Upper lobe of right lung (tissue), 1 donor: ENCODE measurements around the gene FYN. TPM values are rescaled to one million over a fixed set of nuclear protein-coding genes. Genes with fewer than 3 reads are reported as not detected.
A peak's percentile ranks its signal among the peaks of the same experiment; 100 is the strongest.

ENCODE experiments used
- ATAC-seq: fragments of 200-7000 bp; cut with Tn5 transposase; one replicate; pipeline ENCODE4 v1.9.1; 2020; ENCODE audit warnings: mild to moderate bottlenecking, moderate library complexity
- DNase-seq: peaks from one replicate; pipeline ENCODE4 v3.0.0-alpha.2; 2020
- H3K27ac ChIP-seq: fragments of 200-600 bp; one replicate; pipeline ENCODE4 v1.8.0; 2022
- H3K27me3 ChIP-seq: fragments of 200-600 bp; one replicate; pipeline ENCODE4 v1.8.0; 2022; ENCODE audit warnings: mild to moderate bottlenecking
- H3K36me3 ChIP-seq: fragments of 200-600 bp; one replicate; pipeline ENCODE4 v1.8.0; 2022
- H3K4me1 ChIP-seq: fragments of 200-600 bp; one replicate; pipeline ENCODE4 v1.8.0; 2022
- H3K4me3 ChIP-seq: fragments of 200-600 bp; one replicate; pipeline ENCODE4 v1.8.0; 2022; ENCODE audit warnings: mild to moderate bottlenecking
- H3K9me3 ChIP-seq: fragments of 200-600 bp; one replicate; pipeline ENCODE4 v1.8.0; 2022
- intact Hi-C: fragments of 100-400 bp; cut with DNase I; formaldehyde crosslinking; loops from one replicate; pipeline ENCODE4 v1.11.0; 2022
- total RNA-seq: library from RNA; stranded (reverse); fragmentation: NEBNext Ultra II Directional; extraction: Animal tissue kit (Norgen Biotek cat#: 25700); gene quantifications from one replicate; pipeline ENCODE4 v1.2.1, GENCODE V29; 2021
- TF ChIP-seq, protein P1 (sequence below): fragments of 200-600 bp; IDR thresholded peaks from one replicate; pipeline ENCODE4 v1.8.0; 2022; ENCODE audit warnings: antibody characterized with exemption
- donor health status: DM: no; HTN: yes; CAD: no; lungs with severe emphysema.

FYN gene
- total RNA-seq, 1 donor from 2014 or later: 115 TPM

DNA sequence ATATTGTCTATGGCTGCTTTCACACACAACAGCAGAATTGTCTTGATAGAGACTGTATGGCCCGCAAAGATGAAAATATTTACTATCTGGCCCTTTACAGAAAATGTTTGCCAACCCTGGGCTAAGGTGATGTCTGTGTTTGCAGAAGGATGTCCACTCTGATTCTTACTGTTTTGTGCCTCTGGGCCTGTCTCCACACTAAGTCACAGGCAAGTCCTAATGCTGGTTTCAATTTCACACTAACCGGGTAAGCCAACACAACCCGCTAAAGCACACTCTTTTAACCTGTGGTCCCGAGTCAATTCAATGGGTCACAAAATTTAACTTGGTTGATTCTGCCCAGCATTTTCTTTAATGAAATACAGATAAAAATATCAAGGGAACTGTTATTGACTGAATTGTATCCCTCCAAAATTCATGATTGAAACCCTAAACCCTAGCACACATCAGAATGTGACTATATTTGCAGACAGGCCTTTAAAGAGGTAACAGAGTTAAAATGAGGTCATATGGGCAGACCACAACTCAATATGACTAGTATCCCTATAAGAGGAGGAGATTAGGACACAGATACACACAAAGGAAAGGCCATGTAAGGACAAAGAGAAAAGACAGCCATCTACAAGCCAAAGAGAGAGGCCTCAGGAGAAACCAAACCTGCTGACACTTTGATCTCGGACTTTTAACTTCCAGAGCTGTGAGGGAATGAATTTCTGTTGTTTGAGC, 78.4 kb downstream of the FYN start:
- Histone ChIP-seq H3K27me3 (no peaks in the 10 kb centered on the region), H3K9me3 (no peaks in the 10 kb centered on the region), H3K36me3 (no peaks in the 10 kb centered on the region), H3K27ac (no peak overlapping the region), H3K4me1 (no peaks in the 10 kb centered on the region), H3K4me3 (no peak overlapping the region)
- DNase-seq (no peak), ATAC-seq (no peak)
- TF ChIP-seq, protein P1, sequence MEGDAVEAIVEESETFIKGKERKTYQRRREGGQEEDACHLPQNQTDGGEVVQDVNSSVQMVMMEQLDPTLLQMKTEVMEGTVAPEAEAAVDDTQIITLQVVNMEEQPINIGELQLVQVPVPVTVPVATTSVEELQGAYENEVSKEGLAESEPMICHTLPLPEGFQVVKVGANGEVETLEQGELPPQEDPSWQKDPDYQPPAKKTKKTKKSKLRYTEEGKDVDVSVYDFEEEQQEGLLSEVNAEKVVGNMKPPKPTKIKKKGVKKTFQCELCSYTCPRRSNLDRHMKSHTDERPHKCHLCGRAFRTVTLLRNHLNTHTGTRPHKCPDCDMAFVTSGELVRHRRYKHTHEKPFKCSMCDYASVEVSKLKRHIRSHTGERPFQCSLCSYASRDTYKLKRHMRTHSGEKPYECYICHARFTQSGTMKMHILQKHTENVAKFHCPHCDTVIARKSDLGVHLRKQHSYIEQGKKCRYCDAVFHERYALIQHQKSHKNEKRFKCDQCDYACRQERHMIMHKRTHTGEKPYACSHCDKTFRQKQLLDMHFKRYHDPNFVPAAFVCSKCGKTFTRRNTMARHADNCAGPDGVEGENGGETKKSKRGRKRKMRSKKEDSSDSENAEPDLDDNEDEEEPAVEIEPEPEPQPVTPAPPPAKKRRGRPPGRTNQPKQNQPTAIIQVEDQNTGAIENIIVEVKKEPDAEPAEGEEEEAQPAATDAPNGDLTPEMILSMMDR: no peak
- intact Hi-C loops: no loop called here

DNA sequence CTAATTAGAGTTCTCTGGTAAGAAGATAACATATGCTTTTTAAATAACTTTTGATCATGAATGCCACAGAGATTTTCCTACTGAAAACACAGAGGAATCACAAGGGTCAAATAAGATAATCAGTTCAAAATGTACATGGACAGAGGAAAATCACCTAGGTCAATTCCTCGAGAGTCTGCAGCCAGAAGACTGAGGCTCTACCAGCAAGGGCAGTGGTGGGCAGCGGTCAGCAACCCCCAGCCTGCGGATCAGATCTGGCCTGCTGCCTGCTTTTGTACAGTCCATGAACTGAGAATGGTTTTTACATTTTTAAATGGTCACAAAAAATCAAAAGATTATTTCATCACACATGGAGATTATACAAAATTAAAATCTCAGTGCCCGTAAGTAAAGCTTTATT, 79.0 kb downstream of the FYN start:
- TF ChIP-seq, protein P1: no peak
- H3K36me3 ChIP-seq: no peaks in the 10 kb centered on the region
- no peaks in the 10 kb centered on the region for H3K27me3 ChIP-seq
- ATAC-seq (no peak), DNase-seq (no peak)
- H3K9me3 ChIP-seq: no peaks in the 10 kb centered on the region
- intact Hi-C loops: no loop called here
- peaks cover 4% of the 10 kb centered on the region for H3K4me1 ChIP-seq
- H3K4me3 ChIP-seq: no peak overlapping the region
- H3K27ac ChIP-seq: no peak overlapping the region

DNA sequence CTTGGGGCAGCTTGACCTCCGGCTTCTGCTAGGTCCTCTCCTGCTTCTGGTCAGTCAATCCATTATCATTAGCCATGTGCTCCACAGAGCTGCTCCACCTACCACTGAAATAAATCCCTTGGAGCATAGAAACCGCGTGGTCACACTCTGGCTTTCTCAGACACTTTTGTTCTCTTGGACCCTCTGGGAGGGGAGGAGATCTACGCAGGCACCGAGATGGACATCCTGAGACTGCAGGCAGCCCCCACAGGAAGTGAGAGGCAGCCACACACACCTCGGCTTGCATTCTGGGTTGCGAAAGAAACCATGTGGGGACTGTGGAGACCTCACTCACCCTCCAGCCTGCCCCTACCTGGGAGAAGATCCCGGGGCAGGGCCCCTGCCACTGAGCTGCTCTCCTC, 79.5 kb downstream of the FYN start:
- intact Hi-C loops: no loop called here
- Histone ChIP-seq H3K4me3 (peak overlapping the region; percentile 23), H3K4me1 (peaks cover 8% of the 10 kb centered on the region), H3K27me3 (no peaks in the 10 kb centered on the region), H3K27ac (no peak overlapping the region), H3K36me3 (no peaks in the 10 kb centered on the region), H3K9me3 (no peaks in the 10 kb centered on the region)
- ATAC-seq (peak; percentile 53), DNase-seq (no peak)
- TF ChIP-seq, protein P1: no peak

DNA sequence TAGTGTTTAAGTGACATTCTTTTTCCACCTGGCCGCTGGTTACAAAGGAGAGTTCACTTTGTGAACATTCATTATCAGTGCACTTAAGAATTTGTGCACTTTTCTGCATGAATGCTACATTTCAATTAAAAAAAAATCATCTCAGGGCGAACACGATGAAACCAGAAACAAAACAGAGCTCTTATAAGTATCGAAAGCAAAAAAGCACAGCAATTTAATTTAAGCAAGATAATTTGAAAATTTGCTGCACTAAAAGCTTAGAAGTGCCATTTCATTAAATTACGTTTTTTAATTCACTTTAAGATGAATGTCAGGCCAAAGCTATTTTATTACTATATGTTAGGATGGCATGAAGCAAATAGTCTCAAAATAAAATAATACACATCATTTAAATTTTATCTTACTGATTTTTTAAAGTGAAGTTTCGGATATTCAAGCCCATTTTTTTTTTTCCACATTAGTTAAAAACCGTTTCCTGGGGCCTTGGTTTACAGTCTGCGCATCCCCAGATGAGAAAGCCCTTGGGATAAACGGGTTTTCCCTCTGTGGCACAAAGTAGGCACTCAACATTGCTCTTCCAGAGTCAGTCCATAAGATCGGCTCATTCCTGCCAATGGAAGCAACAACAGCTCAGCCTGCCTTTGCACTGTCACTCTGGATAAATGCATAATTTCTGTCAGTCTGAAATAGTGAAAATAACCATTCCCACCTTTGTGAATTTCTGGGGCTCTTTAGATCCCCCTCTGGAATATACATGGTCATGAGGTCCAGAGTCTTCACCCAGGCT, 80.1 kb downstream of the FYN start:
- Histone ChIP-seq H3K4me1 (peaks cover 8% of the 10 kb centered on the region), H3K27me3 (no peaks in the 10 kb centered on the region), H3K27ac (no peak overlapping the region), H3K9me3 (no peaks in the 10 kb centered on the region), H3K36me3 (no peaks in the 10 kb centered on the region), H3K4me3 (peak overlapping the region; percentile 23)
- ATAC-seq (no peak), DNase-seq (no peak)
- intact Hi-C loops: no loop called here
- TF ChIP-seq, protein P1: no peak

DNA sequence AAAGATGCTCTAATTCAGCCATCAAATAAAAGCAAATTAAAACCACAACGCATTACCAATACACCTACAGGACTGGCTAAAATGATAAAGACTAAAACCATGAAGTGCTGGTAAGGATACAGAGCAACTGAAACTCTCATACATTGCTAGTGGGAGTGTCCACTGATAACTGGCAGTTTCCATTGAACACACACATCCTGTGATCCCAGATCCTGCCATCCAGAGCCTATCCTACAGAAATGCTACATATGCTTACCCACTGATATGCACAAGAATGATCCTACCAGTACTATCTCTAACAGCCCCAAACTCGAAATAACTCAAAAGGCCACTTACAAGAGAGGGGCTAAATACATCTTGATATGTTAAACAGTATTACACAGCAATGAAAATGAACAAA, 81.0 kb downstream of the FYN start:
- intact Hi-C loops: no loop called here
- no peak for DNase-seq
- Histone ChIP-seq H3K27me3 (no peaks in the 10 kb centered on the region), H3K27ac (no peak overlapping the region), H3K9me3 (no peaks in the 10 kb centered on the region), H3K36me3 (no peaks in the 10 kb centered on the region), H3K4me3 (no peak overlapping the region), H3K4me1 (peaks cover 8% of the 10 kb centered on the region)
- TF ChIP-seq, protein P1: no peak
- no peak for ATAC-seq
